SK-N-SH treated with all-trans-retinoic acid at 6 μM for 48 hours (cell line): ENCODE results near the gene PDCD11.

Source experiments
- ATAC-seq: fragments of 200-7000 bp; cut with Tn5 transposase; 3 replicates; pipeline ENCODE4 v1.9.1; 2020; ENCODE audit warnings: mild to moderate bottlenecking, moderate library complexity
- ARNTL ChIP-seq: fragments of 450-650 bp; formaldehyde crosslinking; IDR thresholded peaks from 2 replicates; pipeline ENCODE4 v1.5.0; 2020; ENCODE audit warnings: low read depth, mild to moderate bottlenecking, moderate library complexity, borderline replicate concordance
- CSDC2 ChIP-seq: fragments of 250-450 bp; sonication (Bioruptor Pico); IDR thresholded peaks from 2 replicates; pipeline ENCODE4 v1.5.0; 2020; ENCODE audit warnings: mild to moderate bottlenecking, moderate library complexity
- CSRNP3 ChIP-seq: fragments of 250-450 bp; sonication (Bioruptor Pico); IDR thresholded peaks from 2 replicates; pipeline ENCODE4 v1.5.1; 2021; ENCODE audit warnings: mild to moderate bottlenecking, moderate library complexity
- ESRRG ChIP-seq: fragments of 250-450 bp; sonication (Bioruptor Pico); IDR thresholded peaks from 2 replicates; pipeline ENCODE4 v1.6.1; 2021; ENCODE audit warnings: mild to moderate bottlenecking
- GLIS3 ChIP-seq: fragments of 250-450 bp; sonication (Bioruptor Pico); IDR thresholded peaks from 2 replicates; pipeline ENCODE4 v1.5.0; 2020; ENCODE audit warnings: mild to moderate bottlenecking, moderate library complexity
- OSR1 ChIP-seq: fragments of 250-450 bp; sonication (Bioruptor Pico); IDR thresholded peaks from 2 replicates; pipeline ENCODE4 v1.8.0; 2022; ENCODE audit warnings: moderate library complexity, mild to moderate bottlenecking, inconsistent platforms
- PATZ1 ChIP-seq: fragments of 250-450 bp; sonication (Bioruptor Pico); IDR thresholded peaks from 2 replicates; pipeline ENCODE4 v1.8.0; 2020; ENCODE audit warnings: mild to moderate bottlenecking, moderate library complexity, borderline replicate concordance
- POU6F1 ChIP-seq: fragments of 250-450 bp; sonication (Bioruptor Pico); IDR thresholded peaks from 2 replicates; pipeline ENCODE4 v1.8.0; 2021; ENCODE audit warnings: low read depth, mild to moderate bottlenecking, moderate library complexity, borderline replicate concordance
- PPARA ChIP-seq: fragments of 250-450 bp; sonication (Bioruptor Pico); IDR thresholded peaks from 2 replicates; pipeline ENCODE4 v1.5.0; 2020; ENCODE audit warnings: mild to moderate bottlenecking, borderline replicate concordance
- RARB ChIP-seq: fragments of 250-450 bp; sonication (Bioruptor Pico); IDR thresholded peaks from 2 replicates; pipeline ENCODE4 v1.8.0; 2021; ENCODE audit warnings: mild to moderate bottlenecking, moderate library complexity
- SNAI2 ChIP-seq: fragments of 250-450 bp; sonication (Bioruptor Pico); IDR thresholded peaks from 2 replicates; pipeline ENCODE4 v1.5.0; 2020; ENCODE audit warnings: mild to moderate bottlenecking, moderate library complexity
- TCF4 ChIP-seq: fragments of 250-450 bp; sonication (Bioruptor Pico); IDR thresholded peaks from 2 replicates; pipeline ENCODE4 v1.8.0; 2021; ENCODE audit warnings: mild to moderate bottlenecking, moderate library complexity, borderline replicate concordance
- TOX ChIP-seq: fragments of 250-450 bp; sonication (Bioruptor Pico); IDR thresholded peaks from 2 replicates; pipeline ENCODE4 v1.8.0; 2021; ENCODE audit warnings: mild to moderate bottlenecking, moderate library complexity, borderline replicate concordance
- ZC3H10 ChIP-seq: fragments of 250-450 bp; sonication (Bioruptor Pico); IDR thresholded peaks from 2 replicates; pipeline ENCODE4 v1.5.1; 2021; ENCODE audit warnings: mild to moderate bottlenecking, moderate library complexity
- ZFP3 ChIP-seq: fragments of 250-450 bp; sonication (Bioruptor Pico); IDR thresholded peaks from 2 replicates; pipeline ENCODE4 v1.5.0; 2020; ENCODE audit warnings: mild to moderate bottlenecking, moderate library complexity
- ZFP30 ChIP-seq: fragments of 450-650 bp; formaldehyde crosslinking; IDR thresholded peaks from 2 replicates; pipeline ENCODE4 v1.5.0; 2022; ENCODE audit warnings: mild to moderate bottlenecking, moderate library complexity
- ZNF565 ChIP-seq: fragments of 450-650 bp; formaldehyde crosslinking; conservative IDR thresholded peaks from 2 replicates; pipeline ENCODE4 v1.5.0; 2020; ENCODE audit warnings: low read depth, mild to moderate bottlenecking, moderate library complexity
- ZNF70 ChIP-seq: fragments of 450-650 bp; formaldehyde crosslinking; IDR thresholded peaks from 2 replicates; pipeline ENCODE4 v1.5.0; 2020; ENCODE audit warnings: mild to moderate bottlenecking, moderate library complexity
- ZNF8 ChIP-seq: fragments of 450-650 bp; formaldehyde crosslinking; IDR thresholded peaks from 2 replicates; pipeline ENCODE4 v1.5.0; 2020; ENCODE audit warnings: mild to moderate bottlenecking, moderate library complexity
- TF ChIP-seq, protein P1 (sequence below): fragments of 250-450 bp; sonication (Bioruptor Pico); IDR thresholded peaks from 2 replicates; pipeline ENCODE4 v1.5.0; 2020; ENCODE audit warnings: mild to moderate bottlenecking, moderate library complexity
- TF ChIP-seq, protein P2 (sequence below): fragments of 250-450 bp; sonication (Bioruptor Pico); IDR thresholded peaks from 2 replicates; pipeline ENCODE4 v1.5.1; 2020; ENCODE audit warnings: low read depth, mild to moderate bottlenecking, moderate library complexity

PDCD11 gene

GRCh38 chr10:103457176-103457712 is 60.8 kb downstream of the PDCD11 start:
- TF ChIP-seq, protein P1, sequence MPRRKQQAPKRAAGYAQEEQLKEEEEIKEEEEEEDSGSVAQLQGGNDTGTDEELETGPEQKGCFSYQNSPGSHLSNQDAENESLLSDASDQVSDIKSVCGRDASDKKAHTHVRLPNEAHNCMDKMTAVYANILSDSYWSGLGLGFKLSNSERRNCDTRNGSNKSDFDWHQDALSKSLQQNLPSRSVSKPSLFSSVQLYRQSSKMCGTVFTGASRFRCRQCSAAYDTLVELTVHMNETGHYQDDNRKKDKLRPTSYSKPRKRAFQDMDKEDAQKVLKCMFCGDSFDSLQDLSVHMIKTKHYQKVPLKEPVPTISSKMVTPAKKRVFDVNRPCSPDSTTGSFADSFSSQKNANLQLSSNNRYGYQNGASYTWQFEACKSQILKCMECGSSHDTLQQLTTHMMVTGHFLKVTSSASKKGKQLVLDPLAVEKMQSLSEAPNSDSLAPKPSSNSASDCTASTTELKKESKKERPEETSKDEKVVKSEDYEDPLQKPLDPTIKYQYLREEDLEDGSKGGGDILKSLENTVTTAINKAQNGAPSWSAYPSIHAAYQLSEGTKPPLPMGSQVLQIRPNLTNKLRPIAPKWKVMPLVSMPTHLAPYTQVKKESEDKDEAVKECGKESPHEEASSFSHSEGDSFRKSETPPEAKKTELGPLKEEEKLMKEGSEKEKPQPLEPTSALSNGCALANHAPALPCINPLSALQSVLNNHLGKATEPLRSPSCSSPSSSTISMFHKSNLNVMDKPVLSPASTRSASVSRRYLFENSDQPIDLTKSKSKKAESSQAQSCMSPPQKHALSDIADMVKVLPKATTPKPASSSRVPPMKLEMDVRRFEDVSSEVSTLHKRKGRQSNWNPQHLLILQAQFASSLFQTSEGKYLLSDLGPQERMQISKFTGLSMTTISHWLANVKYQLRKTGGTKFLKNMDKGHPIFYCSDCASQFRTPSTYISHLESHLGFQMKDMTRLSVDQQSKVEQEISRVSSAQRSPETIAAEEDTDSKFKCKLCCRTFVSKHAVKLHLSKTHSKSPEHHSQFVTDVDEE (CRISPR knock-in tag): no peak
- TF ChIP-seq ZNF8: no peak
- TF ChIP-seq ZC3H10 (CRISPR knock-in tag): no peak
- no peak for TF ChIP-seq ZFP30 (CRISPR knock-in tag)
- TF ChIP-seq TCF4: no peak
- no peak for TF ChIP-seq RARB (CRISPR knock-in tag)
- TF ChIP-seq ZNF565: no peak
- no peak for TF ChIP-seq GLIS3
- TF ChIP-seq CSDC2 (CRISPR knock-in tag): no peak
- no peak for TF ChIP-seq ZFP3 (CRISPR knock-in tag)
- TF ChIP-seq ESRRG (CRISPR knock-in tag): no peak
- no peak for TF ChIP-seq CSRNP3 (CRISPR knock-in tag)
- TF ChIP-seq PPARA (CRISPR knock-in tag): no peak
- TF ChIP-seq TOX (CRISPR knock-in tag): no peak
- TF ChIP-seq ZNF70 (CRISPR knock-in tag): no peak
- TF ChIP-seq, protein P2, sequence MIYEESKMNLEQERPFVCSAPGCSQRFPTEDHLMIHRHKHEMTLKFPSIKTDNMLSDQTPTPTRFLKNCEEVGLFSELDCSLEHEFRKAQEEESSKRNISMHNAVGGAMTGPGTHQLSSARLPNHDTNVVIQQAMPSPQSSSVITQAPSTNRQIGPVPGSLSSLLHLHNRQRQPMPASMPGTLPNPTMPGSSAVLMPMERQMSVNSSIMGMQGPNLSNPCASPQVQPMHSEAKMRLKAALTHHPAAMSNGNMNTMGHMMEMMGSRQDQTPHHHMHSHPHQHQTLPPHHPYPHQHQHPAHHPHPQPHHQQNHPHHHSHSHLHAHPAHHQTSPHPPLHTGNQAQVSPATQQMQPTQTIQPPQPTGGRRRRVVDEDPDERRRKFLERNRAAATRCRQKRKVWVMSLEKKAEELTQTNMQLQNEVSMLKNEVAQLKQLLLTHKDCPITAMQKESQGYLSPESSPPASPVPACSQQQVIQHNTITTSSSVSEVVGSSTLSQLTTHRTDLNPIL (CRISPR knock-in tag): no peak
- no peak for TF ChIP-seq ARNTL
- TF ChIP-seq SNAI2 (CRISPR knock-in tag): no peak
- TF ChIP-seq POU6F1 (CRISPR knock-in tag): no peak
- TF ChIP-seq, all 23 proteins: peak for 0
- no peak for ATAC-seq

- no peak for ATAC-seq
- TF ChIP-seq ZNF8: no peak
- no peak for TF ChIP-seq ARNTL
- TF ChIP-seq ZC3H10 (CRISPR knock-in tag): no peak
- no peak for TF ChIP-seq PATZ1 (CRISPR knock-in tag)
- TF ChIP-seq OSR1 (CRISPR knock-in tag): no peak
- TF ChIP-seq ZNF565: no peak
- TF ChIP-seq, protein P2 (CRISPR knock-in tag): no peak
These were observed 61.6 kb downstream of the PDCD11 start for GRCh38 chr10:103457896-103458583.
